ENCODE data around the gene ISX.

DNA sequence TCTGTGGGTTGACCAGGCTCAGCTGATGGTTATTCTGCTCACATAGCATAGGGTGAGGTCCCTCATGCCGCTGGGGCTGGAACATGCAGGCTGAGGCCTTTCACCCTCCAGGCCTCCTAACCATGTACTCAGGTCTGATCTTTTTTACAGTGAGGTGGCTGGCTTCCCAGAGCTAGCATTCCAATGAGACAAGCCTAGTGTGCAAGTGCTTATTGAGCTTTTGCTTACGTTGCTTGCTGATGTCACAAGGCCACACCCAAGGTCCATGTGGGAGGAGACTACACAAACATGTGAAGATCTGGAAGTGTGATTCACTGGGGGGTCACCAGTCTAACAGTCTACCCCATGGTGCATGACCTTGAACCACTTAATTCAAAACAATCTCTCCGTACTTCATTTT is 33.9 kb downstream of the ISX start:
- TF ChIP-seq GATA2 (IDR thresholded peaks at IDR 0.05; ENCODE audit: low read depth, low read length) = no peak
- no peak for TF ChIP-seq GATA3 (IDR thresholded peaks at IDR 0.05; ENCODE audit: low read depth, low read length)

Measured in SH-SY5Y (cell line).